GM12878 (cell line): Measurements from ENCODE around the gene PILRB. TPM values are rescaled to one million over a fixed set of nuclear protein-coding genes. Genes with fewer than 3 reads are reported as not detected.

Experiments used
- ATAC-seq: fragments of 200-7000 bp; cut with Tn5 transposase; 3 replicates; pipeline ENCODE4 v1.9.1; 2020; ENCODE audit warnings: mild to moderate bottlenecking, moderate library complexity
- BruUV-seq: library from RNA; stranded (reverse); fragments of 400-500 nt; replicated peaks from 2 replicates; lab custom pipeline; 2021; lab: Mats Ljungman, UMichigan
- CTCF ChIA-PET: fragments of 300-600 bp; sonication (Branson Sonifier 250); formaldehyde crosslinking; extraction: SDS; loops from one replicate; lab custom pipeline; 2021; ENCODE audit warnings: inconsistent platforms; lab: Yijun Ruan, JAX
- POLR2A ChIA-PET: fragments of 350-600 bp; formaldehyde crosslinking; extraction: SDS; loops from one replicate; lab custom pipeline; 2021; ENCODE audit warnings: inconsistent platforms; lab: Charles Lee
- RAD21 ChIA-PET: fragments of 300-600 bp; sonication (Branson Sonifier 250); formaldehyde crosslinking; loops from one replicate; lab custom pipeline; 2023; ENCODE audit warnings: antibody characterized with exemption; ENCODE audit not compliant: unreplicated experiment; lab: Charles Lee
- SMC1A ChIA-PET: fragments of 300-600 bp; sonication (Branson Sonifier 250); formaldehyde crosslinking; loops from one replicate; lab custom pipeline; 2023; ENCODE audit not compliant: unreplicated experiment, uncharacterized antibody; lab: Charles Lee
- DNase-seq: peaks from one replicate; pipeline ENCODE4 v3.0.0-alpha.2; 2011; ENCODE audit warnings: low read depth, low spot score
- FAIRE-seq: peaks from 3 replicates; lab custom pipeline; 2011; peaks lifted over from hg19 to GRCh38; lab: Jason Lieb, UNC
- H2AFZ ChIP-seq: 2 replicates; pipeline ENCODE4 v1.6.0; 2011; ENCODE audit warnings: low read depth, low read length, control low read depth; ENCODE audit not compliant: control insufficient read depth
- H3K27ac ChIP-seq: 2 replicates; pipeline ENCODE4 v1.5.1; 2011; ENCODE audit warnings: control low read depth; ENCODE audit not compliant: control insufficient read depth, insufficient read depth
- H3K27me3 ChIP-seq, 2 experiments: replicated peaks in 1 of 2; 2 replicates each; pipeline versions ENCODE4 v1.6.0 to v1.6.1; 2011; ENCODE audit warnings: low read length in 1 of 2; ENCODE audit not compliant: control insufficient read depth in 2 of 2, insufficient read depth in 2 of 2
- H3K36me3 ChIP-seq, 2 experiments: 2 replicates each; pipeline ENCODE4 v1.5.1; 2011; ENCODE audit warnings: low read length in 1 of 2; ENCODE audit not compliant: control insufficient read depth in 2 of 2, insufficient read depth in 2 of 2
- H3K4me1 ChIP-seq: 2 replicates; pipeline ENCODE4 v1.6.1; 2011; ENCODE audit warnings: mild to moderate bottlenecking, low read length, moderate library complexity, mixed read lengths; ENCODE audit not compliant: control insufficient read depth, insufficient read depth
- H3K4me2 ChIP-seq: 2 replicates; pipeline ENCODE4 v1.6.0; 2011; ENCODE audit warnings: control low read depth; ENCODE audit not compliant: control insufficient read depth, insufficient read depth
- H3K4me3 ChIP-seq: fragments of 200-600 bp; sonication (generic); 2 replicates; pipeline ENCODE4 v1.5.1; 2016
- H3K79me2 ChIP-seq: 2 replicates; pipeline ENCODE4 v1.6.0; 2011; ENCODE audit warnings: low read length; ENCODE audit not compliant: control insufficient read depth, insufficient read depth
- H3K9ac ChIP-seq: 2 replicates; pipeline ENCODE4 v1.8.0; 2011; ENCODE audit warnings: low read length, control low read depth, mixed read lengths; ENCODE audit not compliant: control insufficient read depth, insufficient read depth
- H3K9me3 ChIP-seq: replicated peaks from 3 replicates; pipeline ENCODE4 v1.5.1; 2011; ENCODE audit warnings: mild to moderate bottlenecking, low read length; ENCODE audit not compliant: control insufficient read depth, insufficient read depth
- H4K20me1 ChIP-seq: 2 replicates; pipeline ENCODE4 v1.6.0; 2011; ENCODE audit not compliant: control insufficient read depth, insufficient read depth
- CREB1 ChIP-seq: IDR thresholded peaks from 2 replicates; pipeline ENCODE4 v1.6.1; 2012; ENCODE audit warnings: low read depth, mild to moderate bottlenecking, inconsistent platforms
- EZH2 ChIP-seq: IDR thresholded peaks from 2 replicates; pipeline ENCODE4 v1.6.1; 2012; ENCODE audit warnings: low read depth, mild to moderate bottlenecking, control low read depth, inconsistent platforms, low read length, borderline replicate concordance; ENCODE audit not compliant: control insufficient read depth
- IKZF1 ChIP-seq: fragments of 450-650 bp; conservative IDR thresholded peaks from 2 replicates; pipeline ENCODE4 v1.6.1; 2017; ENCODE audit warnings: antibody characterized with exemption, mild to moderate bottlenecking
- IKZF2 ChIP-seq, 2 experiments: fragments of 450-650 bp; IDR thresholded peaks; 2 replicates each; pipeline ENCODE4 v1.6.1; 2017; ENCODE audit warnings: mild to moderate bottlenecking in 2 of 2, moderate library complexity in 2 of 2
- MYB ChIP-seq: fragments of 150-350 bp; IDR thresholded peaks from 2 replicates; pipeline ENCODE4 v1.6.1; 2014; ENCODE audit warnings: mild to moderate bottlenecking, low read depth, low read length, borderline replicate concordance
- PAX5 ChIP-seq: IDR thresholded peaks from 2 replicates; pipeline ENCODE4 v1.6.1; 2011; ENCODE audit warnings: low read depth, low read length, borderline replicate concordance
- RFX5 ChIP-seq: IDR thresholded peaks from 2 replicates; pipeline ENCODE4 v1.6.1; 2011; ENCODE audit warnings: low read depth, low read length, improper control_type of control experiment
- ZNF217 ChIP-seq: fragments of 450-650 bp; IDR thresholded peaks from 2 replicates; pipeline ENCODE4 v1.6.1; 2017; ENCODE audit warnings: antibody characterized with exemption, mild to moderate bottlenecking
- WGBS: methylation state at CpG from one replicate; pipeline ENCODE4 v1.1.6; 2016; ENCODE audit warnings: low lambda C conversion rate; ENCODE audit not compliant: insufficient replicate concordance, insufficient coverage; ENCODE audit errors: missing lambda C conversion rate; 5-methylcytosine and 5-hydroxymethylcytosine counted together
- in situ Hi-C: fragments of 300-500 bp; cut with MboI; formaldehyde crosslinking; loops from 9 replicates; pipeline ENCODE4 v1.14.3; 2018; ENCODE audit warnings: mixed read lengths
- intact Hi-C: fragments of 100-400 bp; cut with micrococcal nuclease; formaldehyde crosslinking; loops from one replicate; pipeline ENCODE4 v1.14.2; 2022; ENCODE audit not compliant: unreplicated experiment
- polyA plus RNA-seq, 11 experiments: library from polyadenylated mRNA; depleted of rRNA in 4 of 11; unstranded in 6 of 11; stranded (reverse) in 5 of 11; fragments of >200 nt; fragmentation: Nextera tagmentation in 4 of 11; fragmentation: Illumina TruSeq in 1 of 11; extraction: Ambion mirVana in 4 of 11; extraction: Trizol in 1 of 11; gene quantifications; 1 replicate in 1 of 11; 2 replicates in 10 of 11; pipeline versions ENCODE4 v1.2.1 to v1.2.3, GENCODE V29; 2011 to 2016; ENCODE audit warnings: inconsistent platforms in 2 of 11, missing spikeins in 2 of 11, low read depth in 1 of 11
- total RNA-seq, 4 experiments: library from RNA; depleted of rRNA in 3 of 4; stranded (reverse); fragments of >200 nt in 3 of 4; fragmentation: Illumina TruSeq in 1 of 4; extraction: Trizol in 1 of 4; gene quantifications; 2 replicates each; pipeline versions ENCODE4 v1.2.1 to v1.2.3, GENCODE V29; 2013 to 2021
- TF ChIP-seq, protein P1 (sequence below): fragments of 450-650 bp; IDR thresholded peaks from 2 replicates; pipeline ENCODE4 v1.6.1; 2018; ENCODE audit warnings: borderline replicate concordance, mild to moderate bottlenecking; ENCODE audit not compliant: partially characterized antibody
- TF ChIP-seq, protein P2 (sequence below): IDR thresholded peaks from 2 replicates; pipeline ENCODE4 v1.6.1; 2012; ENCODE audit warnings: low read depth, low read length, improper control_type of control experiment
- TF ChIP-seq, protein P3 (sequence below): fragments of 450-650 bp; IDR thresholded peaks from 2 replicates; pipeline ENCODE4 v1.6.1; 2016; ENCODE audit warnings: mild to moderate bottlenecking
- TF ChIP-seq, protein P4 (sequence below): fragments of 450-650 bp; IDR thresholded peaks from 2 replicates; pipeline ENCODE4 v1.6.1; 2016; ENCODE audit warnings: mild to moderate bottlenecking

Gene PILRB
- total and polyA plus RNA-seq, 10 of the 15 experiments (the other 5 are each of a cell fraction or from before 2014, with no cell fraction given) = 2.6 to 50.3 (median 22.0) TPM

DNA sequence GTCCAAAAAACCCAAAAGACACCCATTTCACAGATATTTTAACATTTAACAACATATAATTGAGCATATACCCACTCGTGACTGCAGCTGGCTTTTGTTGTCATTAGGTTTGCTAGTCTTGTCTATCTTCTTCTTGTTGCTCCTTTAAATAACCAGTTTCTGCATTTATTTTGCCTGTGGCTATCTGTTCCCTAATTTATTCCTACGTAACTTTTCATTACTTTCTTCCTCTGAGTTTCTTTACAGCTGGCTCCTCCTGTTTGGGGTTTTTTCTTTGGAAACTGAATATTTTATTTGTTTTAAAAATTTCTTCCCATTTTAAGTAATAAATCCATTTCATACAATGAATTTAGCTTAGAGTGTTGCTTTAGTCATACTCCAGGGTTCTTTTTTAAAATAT lies 29.8 kb downstream of the PILRB start:
- Histone ChIP-seq H3K36me3 (peaks cover 0 to 2% of the 10 kb centered on the region in 2 experiments; a peak in 2 of 4 replicates), H3K4me2 (no peak overlapping the region), H3K27ac (no peak overlapping the region), H2AFZ (no peak overlapping the region), H4K20me1 (no peaks in the 10 kb centered on the region), H3K4me1 (peaks cover 8% of the 10 kb centered on the region), H3K27me3 (no peaks in the 10 kb centered on the region), H3K9ac (no peak overlapping the region), H3K79me2 (no peaks in the 10 kb centered on the region), H3K9me3 (no peaks in the 10 kb centered on the region), H3K4me3 (no peak overlapping the region)
- 61% methylated on average over 2 of the region's 2 CpGs for WGBS
- ATAC-seq = no peak
- RAD21 ChIA-PET = interaction anchor here (0.8 to 3.5 kb wide), 6 partner anchors 9 to 308 kb away, joined by 3 to 18 read pairs (median 5); partner anchors contain the start of gene ZCWPW1
- intact Hi-C loops = no loop called here
- in situ Hi-C loops = no loop called here
- DNase-seq = no peak
- SMC1A ChIA-PET = interaction anchor here (1.0 to 4.4 kb wide), 6 partner anchors 9 to 24 kb away, joined by 3 to 26 read pairs (median 4); no protein-coding TSS in a partner anchor
- CTCF ChIA-PET = interaction anchor here (0.6 to 3.1 kb wide), 5 partner anchors 9 to 366 kb away, joined by 3 to 15 read pairs (median 5); no protein-coding TSS in a partner anchor
- POLR2A ChIA-PET = interaction anchor here (1.5 to 5.8 kb wide), 3 partner anchors 8 to 47 kb away, joined by 4 to 30 read pairs (median 8); no protein-coding TSS in a partner anchor
- no TSS peak for BruUV-seq
- TF ChIP-seq, protein P1, sequence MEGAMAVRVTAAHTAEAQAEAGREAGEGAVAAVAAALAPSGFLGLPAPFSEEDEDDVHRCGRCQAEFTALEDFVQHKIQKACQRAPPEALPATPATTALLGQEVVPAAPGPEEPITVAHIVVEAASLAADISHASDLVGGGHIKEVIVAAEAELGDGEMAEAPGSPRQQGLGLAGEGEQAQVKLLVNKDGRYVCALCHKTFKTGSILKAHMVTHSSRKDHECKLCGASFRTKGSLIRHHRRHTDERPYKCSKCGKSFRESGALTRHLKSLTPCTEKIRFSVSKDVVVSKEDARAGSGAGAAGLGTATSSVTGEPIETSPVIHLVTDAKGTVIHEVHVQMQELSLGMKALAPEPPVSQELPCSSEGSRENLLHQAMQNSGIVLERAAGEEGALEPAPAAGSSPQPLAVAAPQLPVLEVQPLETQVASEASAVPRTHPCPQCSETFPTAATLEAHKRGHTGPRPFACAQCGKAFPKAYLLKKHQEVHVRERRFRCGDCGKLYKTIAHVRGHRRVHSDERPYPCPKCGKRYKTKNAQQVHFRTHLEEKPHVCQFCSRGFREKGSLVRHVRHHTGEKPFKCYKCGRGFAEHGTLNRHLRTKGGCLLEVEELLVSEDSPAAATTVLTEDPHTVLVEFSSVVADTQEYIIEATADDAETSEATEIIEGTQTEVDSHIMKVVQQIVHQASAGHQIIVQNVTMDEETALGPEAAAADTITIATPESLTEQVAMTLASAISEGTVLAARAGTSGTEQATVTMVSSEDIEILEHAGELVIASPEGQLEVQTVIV = no peak
- TF ChIP-seq PAX5 = no peak
- TF ChIP-seq CREB1 = no peak
- TF ChIP-seq, protein P2, sequence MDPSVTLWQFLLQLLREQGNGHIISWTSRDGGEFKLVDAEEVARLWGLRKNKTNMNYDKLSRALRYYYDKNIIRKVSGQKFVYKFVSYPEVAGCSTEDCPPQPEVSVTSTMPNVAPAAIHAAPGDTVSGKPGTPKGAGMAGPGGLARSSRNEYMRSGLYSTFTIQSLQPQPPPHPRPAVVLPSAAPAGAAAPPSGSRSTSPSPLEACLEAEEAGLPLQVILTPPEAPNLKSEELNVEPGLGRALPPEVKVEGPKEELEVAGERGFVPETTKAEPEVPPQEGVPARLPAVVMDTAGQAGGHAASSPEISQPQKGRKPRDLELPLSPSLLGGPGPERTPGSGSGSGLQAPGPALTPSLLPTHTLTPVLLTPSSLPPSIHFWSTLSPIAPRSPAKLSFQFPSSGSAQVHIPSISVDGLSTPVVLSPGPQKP = no peak
- TF ChIP-seq ZNF217 = no peak
- no peak for TF ChIP-seq RFX5
- TF ChIP-seq IKZF2 (IDR thresholded peaks at IDR 0.05) = no peak
- no peak for TF ChIP-seq EZH2
- TF ChIP-seq, protein P3, sequence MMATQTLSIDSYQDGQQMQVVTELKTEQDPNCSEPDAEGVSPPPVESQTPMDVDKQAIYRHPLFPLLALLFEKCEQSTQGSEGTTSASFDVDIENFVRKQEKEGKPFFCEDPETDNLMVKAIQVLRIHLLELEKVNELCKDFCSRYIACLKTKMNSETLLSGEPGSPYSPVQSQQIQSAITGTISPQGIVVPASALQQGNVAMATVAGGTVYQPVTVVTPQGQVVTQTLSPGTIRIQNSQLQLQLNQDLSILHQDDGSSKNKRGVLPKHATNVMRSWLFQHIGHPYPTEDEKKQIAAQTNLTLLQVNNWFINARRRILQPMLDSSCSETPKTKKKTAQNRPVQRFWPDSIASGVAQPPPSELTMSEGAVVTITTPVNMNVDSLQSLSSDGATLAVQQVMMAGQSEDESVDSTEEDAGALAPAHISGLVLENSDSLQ = no peak
- no peak for TF ChIP-seq MYB
- TF ChIP-seq IKZF1 = no peak
- TF ChIP-seq, protein P4, sequence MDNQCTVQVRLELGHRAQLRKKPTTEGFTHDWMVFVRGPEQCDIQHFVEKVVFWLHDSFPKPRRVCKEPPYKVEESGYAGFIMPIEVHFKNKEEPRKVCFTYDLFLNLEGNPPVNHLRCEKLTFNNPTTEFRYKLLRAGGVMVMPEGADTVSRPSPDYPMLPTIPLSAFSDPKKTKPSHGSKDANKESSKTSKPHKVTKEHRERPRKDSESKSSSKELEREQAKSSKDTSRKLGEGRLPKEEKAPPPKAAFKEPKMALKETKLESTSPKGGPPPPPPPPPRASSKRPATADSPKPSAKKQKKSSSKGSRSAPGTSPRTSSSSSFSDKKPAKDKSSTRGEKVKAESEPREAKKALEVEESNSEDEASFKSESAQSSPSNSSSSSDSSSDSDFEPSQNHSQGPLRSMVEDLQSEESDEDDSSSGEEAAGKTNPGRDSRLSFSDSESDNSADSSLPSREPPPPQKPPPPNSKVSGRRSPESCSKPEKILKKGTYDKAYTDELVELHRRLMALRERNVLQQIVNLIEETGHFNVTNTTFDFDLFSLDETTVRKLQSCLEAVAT = no peak
- no peak for FAIRE-seq
